GM10248 (cell line): Measurements from ENCODE around the gene CADPS.
"Not testable (repeated sequence)": the region's sequence is repeated elsewhere in the genome, so short reads cannot be mapped to it uniquely, and the experiment has no call there.

Source experiments
- CTCF ChIA-PET: fragments of 300-600 bp; sonication (Branson Sonifier 250); formaldehyde crosslinking; extraction: SDS; loops from one replicate; lab custom pipeline; 2021; ENCODE audit warnings: antibody characterized with exemption; lab: Yijun Ruan, JAX
- POLR2A ChIA-PET: fragments of 350-650 bp; sonication (Branson Sonifier 250); formaldehyde crosslinking; extraction: SDS; loops from one replicate; lab custom pipeline; 2020; ENCODE audit warnings: antibody characterized with exemption; lab: Yijun Ruan, JAX
- DNase-seq: peaks from one replicate; pipeline ENCODE4 v3.0.0; 2012; ENCODE audit errors: extremely low spot score
- TF ChIP-seq, protein P1 (sequence below): IDR thresholded peaks from 2 replicates; pipeline ENCODE4 v1.5.1; 2012; ENCODE audit warnings: mild to moderate bottlenecking, low read depth; ENCODE audit errors: extremely low read depth, missing control alignments, control extremely low read depth

CADPS gene

GRCh38 chr3:62585861-62586260 lies 289.4 kb downstream of the CADPS start:
- no peak for DNase-seq
- ChIA-PET CTCF (interaction anchor here (2.0 kb wide), 1 partner anchor 11 kb away, joined by 5 read pairs; no protein-coding TSS in a partner anchor), POLR2A (no interaction called here)
- TF ChIP-seq, protein P1, sequence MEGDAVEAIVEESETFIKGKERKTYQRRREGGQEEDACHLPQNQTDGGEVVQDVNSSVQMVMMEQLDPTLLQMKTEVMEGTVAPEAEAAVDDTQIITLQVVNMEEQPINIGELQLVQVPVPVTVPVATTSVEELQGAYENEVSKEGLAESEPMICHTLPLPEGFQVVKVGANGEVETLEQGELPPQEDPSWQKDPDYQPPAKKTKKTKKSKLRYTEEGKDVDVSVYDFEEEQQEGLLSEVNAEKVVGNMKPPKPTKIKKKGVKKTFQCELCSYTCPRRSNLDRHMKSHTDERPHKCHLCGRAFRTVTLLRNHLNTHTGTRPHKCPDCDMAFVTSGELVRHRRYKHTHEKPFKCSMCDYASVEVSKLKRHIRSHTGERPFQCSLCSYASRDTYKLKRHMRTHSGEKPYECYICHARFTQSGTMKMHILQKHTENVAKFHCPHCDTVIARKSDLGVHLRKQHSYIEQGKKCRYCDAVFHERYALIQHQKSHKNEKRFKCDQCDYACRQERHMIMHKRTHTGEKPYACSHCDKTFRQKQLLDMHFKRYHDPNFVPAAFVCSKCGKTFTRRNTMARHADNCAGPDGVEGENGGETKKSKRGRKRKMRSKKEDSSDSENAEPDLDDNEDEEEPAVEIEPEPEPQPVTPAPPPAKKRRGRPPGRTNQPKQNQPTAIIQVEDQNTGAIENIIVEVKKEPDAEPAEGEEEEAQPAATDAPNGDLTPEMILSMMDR: no peak

DNA sequence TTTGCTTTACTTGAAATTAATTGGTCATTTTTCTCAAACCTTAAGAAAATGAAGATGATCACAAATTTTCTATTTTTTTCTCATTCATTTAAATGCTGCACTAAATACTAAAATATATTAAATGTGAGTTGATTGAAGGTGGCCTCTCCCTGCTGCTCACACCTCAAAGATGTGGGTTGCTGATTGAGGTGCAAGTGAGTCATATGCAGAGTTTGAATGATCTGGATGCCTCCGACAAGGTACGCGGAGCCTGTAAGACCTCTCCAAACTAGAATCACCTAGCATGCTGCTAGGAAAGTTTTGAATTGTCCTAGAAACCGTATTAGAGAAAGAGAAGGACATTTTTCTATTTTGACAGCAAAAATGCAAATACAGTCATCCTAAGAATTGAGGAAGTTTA lies 290.6 kb downstream of the CADPS start:
- CTCF ChIA-PET: no interaction called here
- no peak for DNase-seq
- TF ChIP-seq, protein P1: no peak
- POLR2A ChIA-PET: no interaction called here

DNA sequence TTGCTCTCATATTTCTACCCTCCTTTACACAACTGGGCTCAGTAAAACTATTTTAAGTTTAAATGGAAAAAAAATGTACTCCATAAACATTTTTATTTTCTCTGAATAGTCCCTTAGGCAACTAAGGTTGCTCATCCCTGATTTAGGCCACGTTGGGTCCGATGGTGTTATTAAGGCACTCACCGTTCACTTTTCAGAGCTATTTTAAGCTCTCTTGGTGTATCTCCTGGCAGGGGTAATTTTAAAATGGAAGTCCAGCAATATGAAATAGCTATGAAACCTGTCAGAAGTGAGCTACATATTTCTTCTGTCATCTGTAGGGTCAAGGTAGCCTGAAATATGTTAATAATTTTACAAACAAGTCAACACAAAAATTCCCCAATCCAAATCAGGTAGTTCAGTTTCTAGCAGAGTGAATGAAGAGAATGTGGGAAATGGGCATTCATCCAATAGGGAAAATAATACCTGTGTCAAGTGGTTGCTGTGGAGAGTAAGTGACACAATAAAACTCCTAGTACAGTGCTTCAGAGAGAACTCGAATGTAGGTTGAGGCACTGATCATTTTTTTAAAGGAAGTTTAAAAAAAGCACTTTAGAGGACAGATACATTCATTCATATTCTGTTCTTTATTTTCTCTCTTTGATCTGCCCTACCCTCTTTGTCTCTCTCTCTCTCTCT lies 292.6 kb downstream of the CADPS start:
- ChIA-PET POLR2A (no interaction called here), CTCF (no interaction called here)
- no peak for DNase-seq
- TF ChIP-seq, protein P1: no peak

DNA sequence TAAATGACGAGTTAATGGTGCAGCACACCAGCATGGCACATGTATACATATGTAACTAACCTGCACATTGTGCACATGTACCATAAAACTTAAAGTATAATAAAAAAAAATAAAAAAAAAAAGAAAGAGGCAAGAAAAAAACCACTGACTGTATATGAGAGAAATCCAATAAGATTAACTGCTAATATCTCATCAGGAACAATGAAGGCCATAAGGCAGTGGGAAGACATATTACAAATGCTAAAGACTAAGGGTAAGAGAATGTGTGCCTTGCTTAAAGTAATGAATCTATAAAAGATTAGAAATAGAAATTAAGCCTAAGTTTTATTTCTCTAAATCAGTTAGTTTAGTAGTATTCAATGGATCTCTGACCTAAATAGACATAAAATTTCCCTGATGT lies 294.7 kb downstream of the CADPS start:
- POLR2A ChIA-PET, DNase-seq, CTCF ChIA-PET: not testable (repeated sequence)

- ChIA-PET POLR2A (no interaction called here), CTCF (no interaction called here)
- DNase-seq: no peak
- TF ChIP-seq, protein P1: no peak
Measured at GRCh38 chr3:62577153-62577552, 298.1 kb downstream of the CADPS start.

- ChIA-PET CTCF (interaction anchor here (1.1 kb wide), 1 partner anchor 373 kb away, joined by 3 read pairs; no protein-coding TSS in a partner anchor), POLR2A (no interaction called here)
- DNase-seq: no peak
- TF ChIP-seq, protein P1: no peak
Measured at GRCh38 chr3:62574266-62574898, 300.8 kb downstream of the CADPS start.

GRCh38 chr3:62571916-62572315 lies 303.3 kb downstream of the CADPS start:
- CTCF ChIA-PET: no interaction called here
- TF ChIP-seq, protein P1: no peak
- POLR2A ChIA-PET: no interaction called here

More at GRCh38 chr3:62571916-62572315, 303.3 kb downstream of the CADPS start:
- DNase-seq: no peak
